HG03565 (cell line): Measurements from ENCODE around the gene PLEKHG2.

ENCODE experiments used
- ATAC-seq: cut with Tn5 transposase; IDR thresholded peaks from one replicate; pipeline ENCODE4 v1.9.1; 2021; ENCODE audit warnings: mild to moderate bottlenecking, moderate library complexity; ENCODE audit not compliant: unreplicated experiment

The PLEKHG2 gene

GRCh38 chr19:39415111-39416046 is 2.9 kb downstream of the PLEKHG2 start:
- no peak for ATAC-seq

DNA sequence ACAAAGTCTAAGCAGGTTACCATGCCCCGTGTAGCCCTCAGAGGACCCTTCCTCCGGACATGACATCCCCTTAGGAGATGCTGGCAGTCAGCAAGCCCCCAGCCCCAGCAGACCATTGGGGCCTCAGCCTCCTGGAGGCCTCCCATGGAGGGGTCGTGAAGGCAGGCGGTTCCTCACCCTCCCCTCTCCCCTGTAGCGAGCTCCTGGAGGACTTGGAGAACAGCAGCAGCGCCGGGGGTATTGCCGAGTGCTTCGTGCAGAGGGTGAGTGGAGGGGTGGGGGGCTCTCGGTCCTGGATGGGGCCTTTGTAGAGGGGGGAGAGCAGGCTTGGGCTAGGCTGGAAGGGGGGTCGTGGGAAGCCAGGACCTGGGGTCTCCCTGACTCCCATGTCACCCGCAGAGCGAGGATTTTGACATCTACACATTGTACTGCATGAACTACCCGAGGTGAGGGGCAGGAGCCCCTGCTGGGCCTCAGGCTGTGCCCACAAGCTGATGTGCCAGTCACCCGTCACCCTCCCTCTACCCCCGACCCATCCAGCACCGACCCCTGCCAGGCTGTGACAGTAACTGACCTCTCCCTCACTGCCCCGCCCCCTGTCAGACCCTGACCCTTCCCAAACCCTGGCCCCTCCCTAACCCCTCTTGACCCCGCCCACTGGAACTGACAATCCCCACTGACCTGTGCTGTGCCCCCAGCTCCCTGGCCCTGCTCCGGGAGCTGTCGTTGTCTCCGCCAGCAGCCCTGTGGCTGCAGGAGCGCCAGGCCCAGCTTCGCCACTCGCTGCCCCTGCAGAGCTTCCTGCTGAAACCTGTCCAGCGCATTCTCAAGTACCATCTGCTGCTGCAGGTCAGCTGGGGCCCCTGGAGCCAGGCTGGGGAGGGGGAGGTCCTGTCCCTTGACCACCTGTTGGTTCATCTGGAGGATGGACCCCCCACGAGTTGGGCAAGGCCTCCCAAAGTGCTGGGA is 4.0 kb downstream of the PLEKHG2 start:
- no peak for ATAC-seq

DNA sequence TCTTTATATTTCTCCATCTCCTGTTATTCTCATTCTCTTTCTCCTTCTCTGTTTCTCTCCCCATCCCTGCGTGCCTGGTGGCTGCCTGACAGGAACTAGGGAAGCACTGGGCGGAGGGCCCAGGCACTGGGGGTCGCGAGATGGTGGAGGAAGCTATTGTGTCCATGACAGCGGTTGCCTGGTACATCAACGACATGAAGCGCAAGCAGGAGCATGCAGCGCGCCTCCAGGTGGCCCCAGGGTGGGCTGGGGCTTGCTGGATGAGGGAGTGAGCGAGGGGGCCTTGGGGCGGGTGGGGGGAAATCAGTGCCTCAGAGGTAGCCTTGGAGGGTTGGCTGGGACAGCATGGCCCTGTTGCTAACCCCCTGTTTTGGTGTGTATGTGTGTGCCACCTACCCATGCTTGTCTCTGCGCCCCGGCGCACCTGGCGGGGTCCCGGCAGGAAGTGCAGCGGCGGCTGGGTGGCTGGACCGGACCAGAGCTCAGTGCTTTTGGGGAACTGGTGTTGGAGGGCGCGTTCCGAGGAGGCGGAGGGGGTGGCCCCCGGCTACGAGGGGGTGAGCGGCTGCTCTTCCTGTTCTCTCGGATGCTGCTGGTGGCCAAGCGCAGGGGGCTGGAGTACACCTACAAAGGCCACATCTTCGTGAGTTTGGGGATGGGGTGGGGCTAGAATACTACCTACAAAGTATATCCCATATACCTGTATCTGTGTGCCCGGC is 5.2 kb downstream of the PLEKHG2 start:
- no peak for ATAC-seq

GRCh38 chr19:39419003-39419402 is 6.5 kb downstream of the PLEKHG2 start:
- no peak for ATAC-seq

GRCh38 chr19:39420769-39421168 is 8.3 kb downstream of the PLEKHG2 start:
- no peak for ATAC-seq

GRCh38 chr19:39422020-39422419 is 9.6 kb downstream of the PLEKHG2 start:
- no peak for ATAC-seq

DNA sequence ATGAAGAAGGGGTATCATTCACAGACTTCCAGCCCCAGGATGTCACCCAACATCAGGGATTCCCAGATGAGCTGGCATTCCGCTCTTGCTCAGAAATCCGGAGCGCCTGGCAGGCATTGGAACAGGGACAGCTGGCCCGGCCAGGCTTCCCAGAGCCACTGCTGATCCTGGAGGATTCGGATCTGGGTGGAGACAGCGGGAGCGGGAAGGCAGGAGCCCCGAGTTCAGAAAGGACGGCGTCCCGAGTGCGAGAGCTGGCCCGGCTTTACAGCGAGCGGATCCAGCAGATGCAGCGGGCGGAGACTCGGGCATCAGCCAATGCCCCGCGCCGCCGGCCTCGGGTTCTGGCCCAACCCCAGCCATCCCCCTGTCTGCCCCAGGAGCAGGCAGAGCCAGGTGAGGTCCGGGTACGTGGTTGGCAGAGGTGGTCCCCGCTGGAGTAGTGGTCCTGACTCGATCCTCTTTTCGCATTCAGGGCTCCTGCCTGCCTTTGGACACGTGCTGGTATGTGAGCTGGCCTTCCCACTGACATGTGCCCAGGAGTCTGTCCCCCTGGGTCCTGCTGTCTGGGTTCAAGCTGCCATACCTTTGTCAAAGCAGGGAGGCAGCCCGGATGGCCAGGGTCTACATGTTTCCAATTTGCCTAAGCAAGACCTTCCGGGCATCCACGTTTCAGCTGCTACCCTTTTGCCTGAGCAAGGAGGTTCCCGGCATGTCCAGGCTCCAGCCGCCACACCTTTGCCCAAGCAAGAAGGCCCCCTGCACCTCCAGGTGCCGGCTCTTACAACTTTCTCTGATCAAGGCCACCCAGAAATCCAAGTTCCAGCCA is 11.0 kb downstream of the PLEKHG2 start:
- no peak for ATAC-seq

DNA sequence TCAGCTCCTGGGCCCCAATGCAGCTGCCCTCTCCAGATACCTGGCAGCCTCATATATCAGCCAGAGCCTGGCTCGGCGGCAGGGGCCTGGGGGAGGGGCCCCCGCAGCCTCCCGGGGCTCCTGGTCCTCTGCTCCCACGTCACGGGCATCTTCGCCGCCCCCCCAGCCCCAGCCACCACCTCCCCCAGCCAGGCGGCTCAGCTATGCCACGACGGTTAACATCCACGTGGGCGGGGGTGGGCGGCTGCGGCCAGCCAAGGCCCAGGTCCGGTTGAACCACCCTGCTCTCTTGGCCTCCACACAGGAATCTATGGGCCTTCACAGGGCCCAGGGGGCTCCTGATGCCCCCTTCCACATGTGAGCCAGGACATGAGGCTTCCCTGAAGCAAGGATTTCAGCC is 12.5 kb downstream of the PLEKHG2 start:
- no peak for ATAC-seq

DNA sequence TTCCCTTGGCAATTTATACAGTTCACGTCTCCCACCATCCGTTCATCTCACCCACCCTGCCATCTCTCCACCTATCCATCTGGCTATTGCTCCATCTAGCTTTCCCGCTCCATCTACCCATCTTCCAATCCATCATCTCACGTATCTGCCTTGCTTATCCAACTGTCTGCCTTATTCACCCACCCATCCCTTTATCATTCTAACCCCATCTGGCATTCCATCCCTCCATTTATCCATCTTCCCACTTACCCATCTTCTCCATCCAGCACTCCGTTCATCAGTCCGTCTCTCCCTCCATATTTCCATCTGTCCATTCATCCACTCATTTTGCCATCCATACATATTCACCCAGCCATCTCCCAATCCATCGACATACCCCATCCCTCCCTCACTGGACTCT is 13.3 kb downstream of the PLEKHG2 start:
- no peak for ATAC-seq

DNA sequence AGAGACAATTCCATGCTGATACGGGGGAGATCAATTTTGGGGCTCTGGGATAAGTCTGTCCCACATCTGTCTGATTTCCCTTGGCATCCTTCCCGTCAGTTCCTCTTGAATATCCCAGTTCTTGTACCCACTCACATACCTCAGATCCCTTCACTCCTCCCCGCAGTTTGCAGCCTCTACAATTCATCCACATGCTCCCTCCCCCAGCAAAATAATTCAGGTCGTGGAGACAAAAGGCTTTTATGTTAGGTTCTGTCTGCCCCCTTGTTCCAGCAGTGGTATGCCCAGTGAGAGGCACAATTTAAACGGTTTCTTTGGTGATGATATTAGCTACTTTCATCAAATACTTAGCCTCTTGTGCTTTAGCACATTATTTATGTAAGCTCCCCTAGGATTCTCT is 13.7 kb downstream of the PLEKHG2 start:
- no peak for ATAC-seq

DNA sequence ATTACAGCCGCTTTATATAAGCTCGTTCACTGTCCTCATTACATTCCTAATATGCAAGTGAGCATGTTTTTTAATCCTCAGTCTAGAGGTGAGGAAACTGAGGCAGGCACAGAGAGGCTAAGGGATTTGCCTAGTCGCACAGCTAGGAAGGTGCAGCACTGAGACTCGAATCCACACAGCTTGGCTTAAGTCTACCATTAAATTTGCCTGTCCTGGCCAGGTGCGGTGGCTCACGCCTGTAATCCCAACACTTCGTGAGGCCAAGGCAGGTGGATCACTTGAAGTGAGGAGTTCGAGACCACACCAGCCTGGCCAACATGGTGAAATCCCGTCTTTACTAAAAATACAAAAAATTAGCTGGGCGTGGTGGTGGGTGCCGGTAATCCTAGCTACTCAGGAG is 15.2 kb downstream of the PLEKHG2 start:
- no peak for ATAC-seq

GRCh38 chr19:39428283-39429112 is 16.0 kb downstream of the PLEKHG2 start:
- no peak for ATAC-seq

DNA sequence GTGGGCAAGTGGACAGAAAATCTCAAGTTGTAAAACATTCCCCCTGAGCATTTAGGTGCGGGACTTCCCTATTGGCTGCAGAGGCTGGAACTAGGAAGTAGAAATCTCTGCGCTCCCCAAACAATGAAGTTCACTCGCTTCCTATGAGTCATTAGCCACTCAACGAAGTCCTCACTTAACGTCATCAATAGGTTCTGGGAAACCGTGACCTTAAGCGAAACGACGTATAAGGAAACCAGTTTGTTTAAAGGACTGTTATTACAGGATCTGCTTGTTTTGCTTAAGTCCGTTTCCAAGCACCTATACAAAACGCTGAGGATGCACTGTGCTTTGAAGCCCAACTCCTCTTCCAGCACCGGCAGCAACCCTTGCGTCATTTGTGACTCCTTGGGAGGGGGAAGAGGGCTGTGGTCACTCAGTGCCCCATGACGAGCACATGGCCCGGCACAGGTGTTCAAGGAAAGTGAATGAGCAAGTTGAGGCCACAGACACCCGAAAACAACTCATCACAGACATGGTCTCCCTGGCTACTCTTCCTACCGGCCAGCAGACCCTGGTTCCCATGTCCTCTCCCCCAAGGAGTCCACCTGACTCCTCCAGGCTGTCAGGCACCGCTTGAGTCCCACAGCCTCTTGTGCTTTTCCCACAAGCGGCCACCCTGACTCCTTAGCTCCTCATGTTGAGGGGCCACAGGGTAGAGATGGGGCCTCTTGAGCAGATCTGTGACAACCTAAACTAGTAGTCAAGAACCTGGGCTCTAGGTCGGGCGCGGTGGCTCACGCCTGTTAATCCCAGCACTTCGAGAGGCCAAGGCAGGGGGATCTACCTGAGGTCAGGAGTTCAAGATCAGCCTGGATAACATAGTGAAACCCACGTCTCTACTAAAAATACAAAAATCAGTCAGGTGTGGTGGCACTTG is 18.5 kb downstream of the PLEKHG2 start:
- ATAC-seq = no peak

- ATAC-seq = no peak
Observed at GRCh38 chr19:39432677-39433025, 20.2 kb downstream of the PLEKHG2 start.

GRCh38 chr19:39433480-39434079 is 21.1 kb downstream of the PLEKHG2 start:
- ATAC-seq = no peak

- no peak for ATAC-seq
Observed at GRCh38 chr19:39434123-39435076, 21.9 kb downstream of the PLEKHG2 start.
